Stimulated activated CD4-positive, alpha-beta T cell treated with anti-CD3 and anti-CD28 coated beads, Interleukin-1b, Interleukin-23, amount 100 ng/mL, for 4 hours (primary cell): ENCODE data around the gene JUNB.

Experiments used
- DNase-seq, 2 donors: peaks; one replicate each; pipeline ENCODE4 v3.0.0-alpha.2; 2020; ENCODE audit warnings: low read depth in 2 of 2

JUNB gene

GRCh38 chr19:12791345-12792050 lies at the start of gene JUNB:
TSS of gene JUNB (plus strand) at chr19:12791486. CDS start at chr19:12791772, 286 bp downstream.
- DNase-seq, result peak; percentile 95 to 98

DNA sequence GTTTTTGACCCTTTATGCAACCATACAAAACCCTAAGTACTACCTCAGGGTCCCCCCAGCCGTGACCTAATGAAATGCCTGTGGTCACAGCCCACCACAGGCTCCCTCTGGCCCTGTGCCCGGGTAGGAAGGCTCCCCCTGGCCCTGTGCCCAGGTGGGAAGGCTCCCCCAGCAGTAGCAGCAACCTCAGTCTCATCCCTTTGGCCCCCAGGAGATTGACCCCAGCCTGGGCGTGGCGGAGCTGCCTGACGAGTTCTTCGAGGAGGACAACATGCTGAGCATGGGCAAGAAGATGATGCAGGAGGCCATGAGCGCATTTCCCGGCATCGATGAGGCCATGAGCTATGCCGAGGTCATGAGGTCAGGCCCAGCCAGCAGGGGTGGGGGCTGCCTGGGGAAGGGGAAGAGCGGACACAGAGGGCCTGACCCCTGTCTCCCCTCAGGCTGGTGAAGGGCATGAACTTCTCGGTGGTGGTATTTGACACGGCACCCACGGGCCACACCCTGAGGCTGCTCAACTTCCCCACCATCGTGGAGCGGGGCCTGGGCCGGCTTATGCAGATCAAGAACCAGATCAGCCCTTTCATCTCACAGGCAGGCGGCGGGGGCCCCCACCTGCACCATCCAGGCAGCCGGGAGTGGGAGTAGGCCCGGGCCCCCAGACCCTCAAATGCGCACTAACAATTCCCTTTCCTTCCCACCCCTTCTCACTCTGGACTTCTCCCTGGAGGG lies 46.0 kb upstream of the JUNB start:
- no peak for DNase-seq

DNA sequence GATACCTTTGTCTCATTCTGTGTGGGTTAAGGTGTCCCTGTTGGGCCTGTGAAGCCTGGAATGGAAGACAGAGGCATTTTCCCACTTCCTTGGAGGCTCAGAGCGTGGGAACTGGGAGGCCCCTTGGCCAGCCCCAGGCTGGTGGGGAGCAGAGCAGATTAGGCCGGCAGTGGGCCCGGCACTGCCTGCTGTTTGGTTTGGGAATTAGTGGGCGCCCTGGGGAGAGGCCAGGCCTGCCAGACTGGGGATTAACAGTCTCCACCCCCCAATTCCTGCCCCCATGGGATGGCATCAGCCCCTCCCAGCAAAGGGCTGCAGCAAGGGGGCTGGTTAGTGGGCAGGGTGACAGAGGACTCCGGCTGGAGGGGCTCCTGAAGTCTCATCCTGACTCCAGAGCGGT lies 42.8 kb upstream of the JUNB start:
- no peak for DNase-seq

DNA sequence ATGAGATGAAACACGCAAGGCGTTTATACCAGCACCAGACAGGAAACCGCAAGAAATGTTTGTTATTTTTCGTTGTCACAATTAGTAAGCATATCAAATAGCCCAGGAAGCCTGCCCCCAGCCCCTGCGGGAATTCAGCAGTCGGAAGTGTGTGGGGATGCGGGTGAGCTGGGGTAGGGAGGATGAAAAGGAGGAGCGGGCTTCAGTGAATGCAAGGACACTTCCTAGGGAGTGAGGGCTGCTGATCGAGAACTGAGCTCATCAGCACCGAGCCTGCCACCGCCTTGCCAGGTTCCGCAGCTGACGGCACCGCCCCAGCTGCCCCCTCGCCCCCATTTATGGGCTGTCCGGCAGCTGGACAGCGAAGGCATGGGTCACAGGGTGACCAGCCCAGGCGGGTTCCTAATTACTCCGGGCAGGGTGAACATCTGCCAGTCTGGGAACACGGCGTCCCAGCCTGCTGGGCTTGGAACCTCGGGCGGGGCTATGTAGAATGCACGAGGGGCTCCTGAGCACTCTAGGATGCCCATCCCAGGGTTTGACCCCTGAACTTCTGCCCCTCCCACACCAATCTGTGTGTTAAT lies 41.3 kb upstream of the JUNB start:
- DNase-seq, result no peak

DNA sequence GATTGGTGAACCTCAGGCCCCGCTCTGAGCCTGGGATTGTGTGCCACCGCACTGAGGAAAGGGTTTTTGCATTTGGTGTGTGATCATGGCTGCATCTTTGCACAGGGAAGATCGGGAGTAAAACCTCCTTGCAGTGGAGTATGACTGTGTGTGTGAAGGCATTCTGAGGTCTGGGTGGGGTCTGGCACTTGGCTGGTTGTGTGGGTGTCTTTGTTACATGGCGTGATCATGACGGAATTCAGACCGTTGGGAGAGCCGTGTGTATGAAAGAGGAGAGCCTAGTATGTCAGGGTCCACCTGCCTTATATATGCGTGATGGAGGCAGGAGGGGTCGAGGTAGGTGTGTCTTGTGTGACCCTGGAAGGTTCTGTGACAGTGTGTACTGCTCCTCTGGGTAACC lies 40.4 kb upstream of the JUNB start:
- DNase-seq, result no peak

GRCh38 chr19:12751635-12752034 lies 39.7 kb upstream of the JUNB start, which contains the start of gene BEST2:
TSS of gene BEST2 (plus strand) at chr19:12751791. CDS start at chr19:12752593, 802 bp downstream.
- no peak for DNase-seq

DNA sequence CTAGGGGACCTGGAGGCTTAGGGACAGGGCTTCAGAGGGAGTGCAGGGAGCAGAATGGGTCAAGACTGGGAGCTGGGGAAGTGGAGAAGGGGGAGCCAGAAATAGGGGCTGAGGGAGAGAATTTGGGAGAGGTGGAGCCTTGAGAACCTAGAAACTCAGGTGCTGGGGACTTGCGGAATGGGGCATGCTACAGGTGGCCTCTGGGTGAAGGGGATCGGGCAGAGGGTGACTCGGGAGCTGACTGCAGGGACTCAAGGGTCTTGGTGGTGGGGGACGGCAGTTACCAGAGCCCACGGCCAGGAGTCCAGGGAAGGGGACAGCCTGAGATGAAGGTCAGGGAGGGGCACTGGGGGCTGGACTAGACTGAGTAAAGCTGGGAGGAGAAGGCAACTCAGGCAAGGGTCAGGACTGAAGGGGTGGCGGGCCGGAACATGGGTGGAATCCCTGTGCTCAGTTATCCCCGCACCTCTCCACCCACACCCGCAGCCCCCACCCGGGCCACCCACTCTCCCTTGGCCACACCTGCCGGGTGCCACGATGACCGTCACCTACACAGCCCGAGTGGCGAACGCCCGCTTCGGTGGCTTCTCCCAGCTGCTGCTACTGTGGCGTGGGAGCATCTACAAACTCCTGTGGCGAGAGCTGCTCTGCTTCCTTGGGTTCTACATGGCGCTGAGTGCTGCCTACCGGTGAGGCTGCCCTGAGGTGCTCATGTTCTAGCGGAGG lies 39.1 kb upstream of the JUNB start:
- no peak for DNase-seq

DNA sequence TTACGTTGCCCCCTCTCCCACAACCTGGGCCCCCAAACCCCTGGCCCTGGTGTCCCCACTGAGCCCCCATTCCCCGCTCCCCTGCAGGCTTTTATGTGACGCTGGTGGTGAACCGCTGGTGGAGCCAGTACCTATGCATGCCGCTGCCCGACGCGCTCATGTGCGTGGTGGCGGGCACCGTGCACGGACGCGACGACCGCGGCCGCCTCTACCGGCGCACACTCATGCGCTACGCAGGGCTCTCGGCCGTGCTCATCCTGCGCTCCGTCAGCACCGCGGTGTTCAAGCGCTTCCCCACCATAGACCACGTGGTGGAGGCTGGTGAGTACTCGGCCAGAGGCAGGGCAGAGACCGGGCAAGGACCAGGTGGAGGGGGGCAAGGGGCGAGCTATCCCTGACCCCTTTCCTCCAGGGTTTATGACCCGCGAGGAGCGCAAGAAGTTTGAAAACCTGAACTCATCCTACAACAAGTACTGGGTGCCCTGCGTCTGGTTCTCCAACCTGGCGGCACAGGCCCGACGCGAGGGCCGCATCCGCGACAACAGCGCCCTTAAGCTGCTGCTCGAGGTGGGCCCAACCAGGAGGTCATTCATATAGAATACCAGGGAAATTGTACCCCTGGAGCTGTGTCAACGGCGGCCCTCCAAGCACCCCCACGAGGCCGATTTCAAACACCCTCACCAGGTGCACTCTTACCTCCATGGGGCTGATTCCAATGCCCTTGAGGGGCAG lies 36.7 kb upstream of the JUNB start:
- DNase-seq, result no peak

DNA sequence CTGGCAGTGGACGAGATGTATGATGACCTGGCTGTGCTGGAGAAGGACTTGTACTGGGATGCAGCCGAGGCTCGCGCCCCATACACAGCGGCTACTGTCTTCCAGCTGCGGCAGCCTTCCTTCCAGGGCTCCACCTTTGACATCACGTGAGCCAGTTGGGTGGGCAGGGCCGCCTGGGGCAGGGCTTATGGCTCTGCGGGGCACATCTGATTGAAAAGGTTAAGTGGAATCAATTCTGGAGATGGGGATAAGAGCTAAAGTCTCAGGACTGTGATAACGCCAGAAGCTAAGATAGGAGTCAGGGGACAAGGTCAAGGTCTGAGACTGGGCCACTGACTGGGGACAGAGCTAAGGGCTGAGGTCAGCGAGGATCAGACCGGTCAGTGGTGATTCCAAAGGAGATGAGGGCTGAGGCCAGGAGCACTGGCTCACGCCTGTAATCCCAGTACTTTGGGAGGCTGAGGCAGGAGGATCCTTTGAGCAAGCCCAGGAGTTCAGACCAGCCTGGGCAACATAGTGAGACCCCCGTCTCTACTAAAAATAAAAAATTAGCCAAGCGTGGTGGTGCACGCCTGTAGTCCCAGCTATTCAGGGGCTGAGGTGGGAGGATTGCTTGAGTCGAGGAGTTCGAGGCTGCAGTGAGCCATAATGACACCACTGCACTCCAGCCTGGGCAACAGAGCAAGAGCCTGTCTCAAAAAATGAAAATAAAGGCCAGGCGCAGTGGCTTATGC lies 35.0 kb upstream of the JUNB start:
- DNase-seq, result no peak

GRCh38 chr19:12757544-12758274 lies 33.6 kb upstream of the JUNB start:
- DNase-seq, result peak; percentile 46 to 58

DNA sequence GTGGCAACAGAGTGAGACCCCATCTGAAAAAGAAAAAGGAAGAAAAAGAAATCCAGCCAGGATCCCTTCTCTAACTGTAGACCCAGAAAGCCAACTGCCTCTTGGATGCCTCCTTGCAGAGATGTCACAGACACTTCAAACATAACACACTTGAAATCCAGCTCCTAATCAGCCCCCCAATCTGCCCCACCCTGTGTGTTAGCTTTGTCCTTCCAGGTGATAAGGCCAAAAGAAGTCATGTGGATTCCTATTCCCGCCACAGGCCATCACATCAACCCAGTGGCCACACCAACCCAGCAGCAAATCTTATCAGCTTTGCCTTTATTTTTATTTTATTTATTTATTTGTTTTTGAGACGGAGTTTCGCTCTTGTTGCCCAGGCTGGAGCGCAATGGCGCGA lies 31.6 kb upstream of the JUNB start:
- DNase-seq, result no peak

- no peak for DNase-seq
Measured at GRCh38 chr19:12763100-12763499, 28.2 kb upstream of the JUNB start.

DNA sequence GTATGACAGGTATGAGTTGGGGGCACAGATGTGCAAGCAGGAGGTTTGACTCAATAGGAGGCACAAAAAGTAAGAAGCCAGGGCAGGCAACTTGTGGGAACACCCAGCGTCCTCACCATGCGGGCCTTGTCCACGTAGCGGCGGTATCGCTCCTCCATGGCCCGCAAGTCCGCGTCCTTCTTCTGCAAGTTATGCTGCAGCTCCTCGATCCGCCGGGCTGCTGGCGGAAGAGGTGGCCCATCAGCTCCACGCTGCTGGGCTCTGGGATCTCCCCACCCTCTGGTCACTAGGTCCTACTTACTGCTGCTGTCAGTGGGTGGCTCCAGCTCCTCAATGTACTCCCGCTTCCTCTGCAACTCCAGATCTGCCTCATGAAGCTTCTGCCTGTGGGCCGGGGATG lies 26.6 kb upstream of the JUNB start:
- DNase-seq, result no peak

DNA sequence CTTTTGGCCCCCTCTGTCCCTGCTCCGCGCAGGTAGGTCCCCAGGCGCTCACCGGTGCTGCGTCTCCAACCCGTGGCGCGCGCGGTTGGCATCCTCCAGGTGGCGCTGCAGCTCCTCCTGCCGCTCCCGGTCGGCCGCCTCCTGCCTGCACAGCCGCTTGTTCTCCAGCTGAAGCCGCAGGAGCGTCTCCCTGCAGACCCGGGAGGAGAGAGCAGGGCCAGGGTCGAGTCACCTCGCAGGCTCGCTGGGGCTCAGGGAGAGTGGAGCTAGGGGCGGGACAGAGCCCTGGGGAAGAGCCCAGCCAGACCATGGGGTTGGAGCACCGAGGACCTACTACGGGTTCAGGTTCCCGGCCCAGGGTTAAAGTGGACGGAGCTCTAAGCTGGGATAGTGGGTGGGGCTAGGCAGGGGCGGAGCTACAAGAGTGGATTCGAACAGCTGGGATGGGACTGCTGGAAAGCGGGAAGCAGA lies 25.2 kb upstream of the JUNB start:
- peak; percentile 73 to 84 for DNase-seq

GRCh38 chr19:12767150-12767549 lies 24.1 kb upstream of the JUNB start:
- no peak for DNase-seq

GRCh38 chr19:12767666-12768065 lies 23.6 kb upstream of the JUNB start:
- no peak for DNase-seq

DNA sequence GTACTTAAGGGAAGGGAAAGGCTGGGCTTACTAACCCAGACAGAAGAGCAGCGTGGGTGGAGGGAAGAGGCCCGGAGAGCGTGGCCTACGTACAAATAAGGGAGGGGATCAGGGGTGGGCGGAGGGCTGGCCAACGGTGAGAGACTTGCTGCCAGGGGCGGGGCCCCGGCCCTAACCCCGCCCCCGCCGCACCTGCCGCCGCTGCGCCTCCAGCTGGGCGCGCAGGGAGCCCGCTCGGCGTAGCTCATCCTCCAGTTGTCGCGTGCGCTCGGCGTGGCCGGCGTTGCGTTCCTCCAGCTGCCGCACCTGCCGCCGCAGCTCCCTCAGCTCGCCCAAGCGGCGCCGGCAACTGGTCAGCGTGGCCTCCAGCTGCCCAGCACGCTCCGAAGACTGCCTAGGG lies 21.6 kb upstream of the JUNB start:
- peak in 1 of 2 donors; percentile 58 for DNase-seq

DNA sequence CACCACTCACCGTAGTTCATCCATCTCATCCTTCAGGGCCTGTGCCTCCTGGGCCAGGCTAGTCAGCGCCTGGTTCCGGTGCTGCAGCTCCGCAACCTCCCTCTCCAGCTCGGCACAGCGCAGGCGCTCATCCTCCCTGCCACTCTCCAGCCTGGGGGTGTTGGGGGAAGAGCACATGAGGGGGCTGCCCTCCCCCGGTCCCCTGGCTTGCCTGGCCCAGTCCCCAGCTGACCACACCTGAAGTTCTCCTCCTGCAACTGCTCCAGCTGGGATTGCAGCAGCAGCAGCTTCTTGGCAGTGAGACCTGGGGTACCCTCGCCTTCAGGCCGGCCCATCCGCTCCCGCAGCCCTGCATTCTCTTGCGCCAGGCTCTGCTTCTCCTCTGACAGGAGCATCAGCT lies 20.4 kb upstream of the JUNB start:
- DNase-seq, result no peak

- DNase-seq, result no peak
Measured at GRCh38 chr19:12772323-12772722, 19.0 kb upstream of the JUNB start.

DNA sequence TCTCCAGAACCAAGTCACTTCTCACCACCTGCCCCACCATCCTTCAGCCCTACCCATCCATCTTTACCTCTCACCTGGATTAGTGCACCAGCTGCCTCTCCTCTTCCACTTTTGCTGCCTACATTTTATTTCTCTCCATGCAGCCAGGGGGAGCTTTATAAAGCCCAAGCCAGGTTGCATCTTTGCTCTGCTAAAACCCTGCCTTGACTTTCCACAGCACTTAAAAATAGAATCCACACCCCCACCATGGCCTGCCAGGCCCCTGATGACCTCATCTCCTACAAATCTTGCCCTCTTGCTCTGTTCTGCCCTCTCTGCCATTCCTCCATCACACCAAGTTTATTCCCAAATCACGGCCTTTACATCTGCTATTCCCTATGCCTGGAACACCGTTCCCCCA lies 17.7 kb upstream of the JUNB start:
- DNase-seq, result no peak
